Bronchial epithelial cell (primary cell): ENCODE data around the gene PRELID1. TPM values are rescaled to one million over a fixed set of nuclear protein-coding genes. Genes with fewer than 3 reads are reported as not detected.

ENCODE experiments used
- DNase-seq: peaks from one replicate; pipeline ENCODE4 v3.0.0-alpha.2; 2010; ENCODE audit warnings: low read depth
- FAIRE-seq: peaks from 2 replicates; lab custom pipeline; 2011; peaks lifted over from hg19 to GRCh38; lab: Jason Lieb, UNC
- H3K27me3 ChIP-seq: 2 replicates; pipeline ENCODE4 v1.5.1; 2011; ENCODE audit warnings: low read length; ENCODE audit not compliant: control insufficient read depth, insufficient read depth
- H3K36me3 ChIP-seq: 2 replicates; pipeline ENCODE4 v1.5.1; 2011; ENCODE audit warnings: low read length; ENCODE audit not compliant: control insufficient read depth, insufficient read depth
- H3K4me3 ChIP-seq: 2 replicates; pipeline ENCODE4 v1.5.1; 2011; ENCODE audit warnings: mild to moderate bottlenecking, low read depth, low read length, control low read depth
- CTCF ChIP-seq: IDR thresholded peaks from 2 replicates; pipeline ENCODE4 v1.5.1; 2011; ENCODE audit warnings: mild to moderate bottlenecking, moderate library complexity, low read length, control low read depth, inconsistent platforms; ENCODE audit not compliant: insufficient read depth, severe bottlenecking
- total RNA-seq: library from RNA; depleted of rRNA; stranded (reverse); fragments of >200 nt; gene quantifications from 2 replicates; pipeline ENCODE4 v1.2.1, GENCODE V29; 2014

The PRELID1 gene
- total RNA-seq, 1 donor from 2014 or later: 139 TPM

- no peak for DNase-seq
- TF ChIP-seq CTCF: no peak
- Histone ChIP-seq H3K36me3 (peaks cover 1% of the 10 kb centered on the region), H3K27me3 (no peaks in the 10 kb centered on the region), H3K4me3 (no peak overlapping the region)
- FAIRE-seq: no peak
These were observed 49.5 kb downstream of the PRELID1 start for GRCh38 chr5:177353093-177353492.

- no peaks in the 10 kb centered on the region for H3K36me3 ChIP-seq
- FAIRE-seq (no peak), DNase-seq (no peak)
- no peak for TF ChIP-seq CTCF
- no peak overlapping the region for H3K4me3 ChIP-seq
- H3K27me3 ChIP-seq: no peaks in the 10 kb centered on the region
These were observed 50.7 kb downstream of the PRELID1 start for GRCh38 chr5:177354256-177354655.

- H3K27me3 ChIP-seq: no peaks in the 10 kb centered on the region
- DNase-seq (no peak), FAIRE-seq (no peak)
- no peaks in the 10 kb centered on the region for H3K36me3 ChIP-seq
- no peak overlapping the region for H3K4me3 ChIP-seq
- no peak for TF ChIP-seq CTCF
These were observed 51.1 kb downstream of the PRELID1 start for GRCh38 chr5:177354711-177355110.

GRCh38 chr5:177355162-177355867, 51.7 kb downstream of the PRELID1 start:
- TF ChIP-seq CTCF: no peak
- Histone ChIP-seq H3K4me3 (no peak overlapping the region), H3K36me3 (no peaks in the 10 kb centered on the region), H3K27me3 (no peaks in the 10 kb centered on the region)
- FAIRE-seq (no peak), DNase-seq (no peak)

- H3K36me3 ChIP-seq: no peaks in the 10 kb centered on the region
- no peak overlapping the region for H3K4me3 ChIP-seq
- TF ChIP-seq CTCF: no peak
- H3K27me3 ChIP-seq: no peaks in the 10 kb centered on the region
- no peak for FAIRE-seq
- DNase-seq: no peak
These were observed 52.2 kb downstream of the PRELID1 start for GRCh38 chr5:177355868-177356168.

Other genes starting within 250 kb of the PRELID1 start
- gene FGFR4, start 216.9 kb upstream of the PRELID1 start, total RNA-seq: 0.79 and 1.5 TPM in 2 replicates
- 32.4 and 42.9 TPM in 2 replicates for gene NSD1, start 170.0 kb upstream of the PRELID1 start, total RNA-seq
- 16.6 and 26.1 TPM in 2 replicates for gene RAB24, start 80 bp upstream of the PRELID1 start, total RNA-seq
- 0.53 and 1.5 TPM in 2 replicates for gene MXD3, start 8.1 kb downstream of the PRELID1 start, total RNA-seq
- 362 and 444 TPM in 2 replicates for gene LMAN2, start 47.9 kb downstream of the PRELID1 start, total RNA-seq
- 6.8 and 8.4 TPM in 2 replicates for gene RGS14, start 54.1 kb downstream of the PRELID1 start, total RNA-seq
- not detected in 2 replicates for gene SLC34A1, start 80.6 kb downstream of the PRELID1 start, total RNA-seq
- gene PFN3, start 96.9 kb downstream of the PRELID1 start, total RNA-seq: not detected in 2 replicates
- 5.0 and 7.9 TPM in 2 replicates for gene F12, start 105.8 kb downstream of the PRELID1 start, total RNA-seq
- 22.9 and 41.1 TPM in 2 replicates for gene GRK6, start 122.9 kb downstream of the PRELID1 start, total RNA-seq
- gene PRR7, start 143.0 kb downstream of the PRELID1 start, total RNA-seq: 3.1 and 5.0 TPM in 2 replicates
- gene DBN1, start 169.8 kb downstream of the PRELID1 start, total RNA-seq: 58.7 and 71.7 TPM in 2 replicates
- gene PDLIM7, start 193.8 kb downstream of the PRELID1 start, total RNA-seq: 19.5 and 26.2 TPM in 2 replicates
- 0.53 and 1.4 TPM in 2 replicates for gene DOK3, start 206.0 kb downstream of the PRELID1 start, total RNA-seq
- gene DDX41, start 213.2 kb downstream of the PRELID1 start, total RNA-seq: 108 and 250 TPM in 2 replicates